Measurements from ENCODE around the gene MYMK.

GRCh38 chr9:133569891-133570690 lies 45.3 kb upstream of the MYMK start:
- TF ChIP-seq EZH2phosphoT487 (IDR thresholded peaks at IDR 0.05; ENCODE audit: low read depth), result no peak
- TF ChIP-seq CTCF (IDR thresholded peaks at IDR 0.05; ENCODE audit: low read depth, low read length), result no peak
